K562 (cell line): ENCODE measurements around the gene ACTR5. TPM values are rescaled to one million over a fixed set of nuclear protein-coding genes. Genes with fewer than 3 reads are reported as not detected.

Experiments
- ATAC-seq: fragments of 200-7000 bp; cut with Tn5 transposase; 3 replicates; pipeline ENCODE4 v1.9.1; 2020; ENCODE audit warnings: moderate library complexity
- BruUV-seq: library from RNA; stranded (reverse); fragments of 400-500 nt; replicated peaks from 2 replicates; lab custom pipeline; 2021; lab: Mats Ljungman, UMichigan
- CTCF ChIA-PET: fragments of 300-600 bp; formaldehyde crosslinking; extraction: SDS; loops from one replicate; lab custom pipeline; 2021; ENCODE audit warnings: low intra/inter-chr PET ratio; lab: Yijun Ruan, JAX
- POLR2A ChIA-PET: fragments of 300-600, 350-650 bp; sonication (Branson Sonifier 250); formaldehyde crosslinking; extraction: SDS; loops from one replicate; lab custom pipeline; 2021; ENCODE audit warnings: antibody characterized with exemption, inconsistent platforms; lab: Yijun Ruan, JAX
- DNase-seq, 4 experiments: peaks; one replicate each; pipeline versions ENCODE4 v3.0.0 to v3.0.0-alpha.2; 2011 to 2018; ENCODE audit warnings: low spot score in 3 of 4, mixed read lengths in 3 of 4; ENCODE audit errors: extremely low read depth in 1 of 4
- FAIRE-seq: peaks from 2 replicates; lab custom pipeline; 2011; peaks lifted over from hg19 to GRCh38; lab: Jason Lieb, UNC
- H2AFZ ChIP-seq: 2 replicates; pipeline ENCODE4 v1.6.0; 2011; ENCODE audit warnings: low read depth, low read length, control low read depth, inconsistent platforms
- H3K27ac ChIP-seq: fragments of 200-600 bp; 3 replicates; pipeline ENCODE4 v1.8.0; 2011; ENCODE audit warnings: low read depth, mild to moderate bottlenecking, control low read depth, inconsistent platforms, low read length, moderate library complexity, mixed read lengths; ENCODE audit errors: extremely low read depth
- H3K27me3 ChIP-seq, 2 experiments: fragments of 300-600 bp in 1 of 2; 2 replicates in 1 of 2; 3 replicates in 1 of 2; pipeline versions ENCODE4 v1.6.0 to v1.8.0; 2011; ENCODE audit warnings: inconsistent platforms in 2 of 2, low read length in 2 of 2, mild to moderate bottlenecking in 1 of 2, mixed read lengths in 1 of 2, moderate library complexity in 1 of 2; ENCODE audit not compliant: control insufficient read depth in 2 of 2, insufficient read depth in 2 of 2
- H3K36me3 ChIP-seq: fragments of 300-600 bp; 3 replicates; pipeline ENCODE4 v1.8.0; 2011; ENCODE audit warnings: mild to moderate bottlenecking, low read length, inconsistent platforms; ENCODE audit not compliant: control insufficient read depth, insufficient read depth
- H3K4me1 ChIP-seq, 2 experiments: fragments of 200-600 bp in 1 of 2; replicated peaks in 1 of 2; 2 replicates in 1 of 2; 3 replicates in 1 of 2; pipeline versions ENCODE4 v1.5.1 to v1.8.0; 2011; ENCODE audit warnings: inconsistent platforms in 2 of 2, low read length in 2 of 2, mild to moderate bottlenecking in 1 of 2, mixed read lengths in 1 of 2, moderate library complexity in 1 of 2; ENCODE audit not compliant: control insufficient read depth in 2 of 2, insufficient read depth in 2 of 2
- H3K4me2 ChIP-seq: 2 replicates; pipeline ENCODE4 v1.6.1; 2011; ENCODE audit warnings: low read length, control low read depth, inconsistent platforms, mixed read lengths; ENCODE audit not compliant: insufficient read depth
- H3K4me3 ChIP-seq: fragments of 200-600 bp; sonication (generic), shearing (Covaris generic); 2 replicates; pipeline ENCODE4 v1.5.1; 2016; ENCODE audit warnings: control low read depth, inconsistent platforms
- H3K79me2 ChIP-seq: fragments of 200-600 bp; 3 replicates; pipeline ENCODE4 v1.8.0; 2011; ENCODE audit warnings: low read length, inconsistent platforms; ENCODE audit not compliant: control insufficient read depth, insufficient read depth
- H3K9ac ChIP-seq, 2 experiments: 2 replicates each; pipeline versions ENCODE4 v1.6.0 to v1.6.1; 2011; ENCODE audit warnings: low read depth in 2 of 2, low read length in 2 of 2, control low read depth in 1 of 2, inconsistent platforms in 1 of 2, mild to moderate bottlenecking in 1 of 2, mixed read lengths in 1 of 2; ENCODE audit not compliant: insufficient read depth in 1 of 2
- H3K9me1 ChIP-seq: one replicate; pipeline ENCODE4 v1.6.0; 2011; ENCODE audit warnings: inconsistent platforms, mild to moderate bottlenecking, low read length, moderate library complexity; ENCODE audit not compliant: control insufficient read depth, insufficient read depth
- H3K9me3 ChIP-seq: replicated peaks from 2 replicates; pipeline ENCODE4 v1.5.1; 2011; ENCODE audit warnings: low read depth, low read length, inconsistent platforms; ENCODE audit not compliant: control insufficient read depth, insufficient read depth
- H4K20me1 ChIP-seq: replicated peaks from 2 replicates; pipeline ENCODE4 v1.6.1; 2011; ENCODE audit warnings: low read length, inconsistent platforms, mixed read lengths; ENCODE audit not compliant: control insufficient read depth, insufficient read depth
- AFF4 ChIP-seq: sonication (generic); formaldehyde crosslinking; IDR thresholded peaks from 2 replicates; pipeline ENCODE4 v1.8.0; 2023; ENCODE audit warnings: mild to moderate bottlenecking, missing genetic modification reagents
- EP300 ChIP-seq: IDR thresholded peaks from 2 replicates; pipeline ENCODE4 v1.6.1; 2012; ENCODE audit warnings: low read length, improper control_type of control experiment
- GABPB1 ChIP-seq: sonication (generic); formaldehyde crosslinking; IDR thresholded peaks from 2 replicates; pipeline ENCODE4 v1.8.0; 2022; ENCODE audit warnings: mild to moderate bottlenecking, missing genetic modification reagents
- IRF9 ChIP-seq: fragments of 450-650 bp; IDR thresholded peaks from 2 replicates; pipeline ENCODE4 v1.6.1; 2016; ENCODE audit warnings: missing biosample characterization, missing genetic modification characterization
- KDM2B ChIP-seq: fragments of 250-450 bp; sonication (Bioruptor Pico); IDR thresholded peaks from 2 replicates; pipeline ENCODE4 v1.8.0; 2021; ENCODE audit warnings: mild to moderate bottlenecking, moderate library complexity
- KHSRP ChIP-seq: fragments of 450-650 bp; IDR thresholded peaks from 2 replicates; pipeline ENCODE4 v1.6.1; 2017
- WGBS: fragments of 100-300 bp; shearing (Covaris generic); methylation state at CpG from one replicate; pipeline ENCODE4 v1.1.6; 2016; ENCODE audit warnings: low coverage, mixed read lengths; ENCODE audit not compliant: insufficient coverage; ENCODE audit errors: missing lambda C conversion rate; 5-methylcytosine and 5-hydroxymethylcytosine counted together
- in situ Hi-C: fragments of 300-500 bp; cut with MboI; formaldehyde crosslinking; loops from 4 replicates; pipeline ENCODE4 v1.15.0; 2018; ENCODE audit warnings: inconsistent platforms, mixed read lengths
- intact Hi-C: fragments of 100-400 bp; cut with micrococcal nuclease; formaldehyde crosslinking; loops from 2 replicates; pipeline ENCODE4 v1.14.2; 2022
- polyA plus RNA-seq, 8 experiments: library from polyadenylated mRNA; depleted of rRNA in 4 of 8; stranded (reverse) in 5 of 8; unstranded in 3 of 8; fragments of >200 nt; fragmentation: Nextera tagmentation in 2 of 8; fragmentation: Illumina TruSeq in 1 of 8; extraction: Ambion mirVana in 2 of 8; extraction: Trizol in 1 of 8; gene quantifications; 2 replicates each; pipeline versions ENCODE4 v1.2.1 to v1.2.3, GENCODE V29; 2011 to 2014; ENCODE audit warnings: inconsistent platforms in 1 of 8, missing spikeins in 1 of 8
- total RNA-seq, 7 experiments: library from RNA; depleted of rRNA in 6 of 7; stranded (reverse); fragments of >200 nt in 6 of 7; fragmentation: Illumina TruSeq in 2 of 7; extraction: Trizol in 2 of 7; gene quantifications; 2 replicates each; pipeline versions ENCODE4 v1.2.1 to v1.2.3, GENCODE V29; 2011 to 2021; ENCODE audit warnings: low replicate concordance in 1 of 7
- TF ChIP-seq, protein P1 (sequence below): fragments of 450-650 bp; IDR thresholded peaks from one replicate; pipeline ENCODE4 v1.6.1; 2018; ENCODE audit warnings: mild to moderate bottlenecking, moderate library complexity; ENCODE audit not compliant: partially characterized antibody
- TF ChIP-seq, protein P2 (sequence below): fragments of 250-450 bp; sonication (Bioruptor Pico); IDR thresholded peaks from 2 replicates; pipeline ENCODE4 v1.4.0; 2020
- TF ChIP-seq, protein P3 (sequence below): fragments of 450-650 bp; IDR thresholded peaks from 2 replicates; pipeline ENCODE4 v1.6.1; 2016; ENCODE audit warnings: borderline replicate concordance

The ACTR5 gene
- total and polyA plus RNA-seq, 9 of the 15 experiments (the other 6 are each of a cell fraction or from before 2014, with no cell fraction given): 0.93 to 18.8 (median 12.9) TPM

GRCh38 chr20:38766071-38766470, 17.8 kb downstream of the ACTR5 start:
- ATAC-seq (no peak), FAIRE-seq (peak; percentile 11), DNase-seq (no peak)
- 64% methylated on average over 4 of the region's 4 CpGs for WGBS
- no peak overlapping the region for H3K27ac ChIP-seq
- no peaks in the 10 kb centered on the region for H3K4me1 ChIP-seq
- 0 out of 2 replicates have a peak, but pooled peaks cover 2% of the 10 kb centered on the region for H4K20me1 ChIP-seq
- H3K9me1 ChIP-seq: peaks cover 4% of the 10 kb centered on the region
- no peak overlapping the region for H3K4me3 ChIP-seq
- H3K27me3 ChIP-seq: no peaks in the 10 kb centered on the region
- TF ChIP-seq, protein P1, sequence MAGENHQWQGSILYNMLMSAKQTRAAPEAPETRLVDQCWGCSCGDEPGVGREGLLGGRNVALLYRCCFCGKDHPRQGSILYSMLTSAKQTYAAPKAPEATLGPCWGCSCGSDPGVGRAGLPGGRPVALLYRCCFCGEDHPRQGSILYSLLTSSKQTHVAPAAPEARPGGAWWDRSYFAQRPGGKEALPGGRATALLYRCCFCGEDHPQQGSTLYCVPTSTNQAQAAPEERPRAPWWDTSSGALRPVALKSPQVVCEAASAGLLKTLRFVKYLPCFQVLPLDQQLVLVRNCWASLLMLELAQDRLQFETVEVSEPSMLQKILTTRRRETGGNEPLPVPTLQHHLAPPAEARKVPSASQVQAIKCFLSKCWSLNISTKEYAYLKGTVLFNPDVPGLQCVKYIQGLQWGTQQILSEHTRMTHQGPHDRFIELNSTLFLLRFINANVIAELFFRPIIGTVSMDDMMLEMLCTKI: no peak
- TF ChIP-seq EP300 (no peak), KDM2B (CRISPR knock-in tag) (no peak), IRF9 (tag) (no peak), AFF4 (CRISPR knock-in tag) (no peak), GABPB1 (CRISPR knock-in tag) (no peak), KHSRP (no peak)
- TF ChIP-seq, protein P2, sequence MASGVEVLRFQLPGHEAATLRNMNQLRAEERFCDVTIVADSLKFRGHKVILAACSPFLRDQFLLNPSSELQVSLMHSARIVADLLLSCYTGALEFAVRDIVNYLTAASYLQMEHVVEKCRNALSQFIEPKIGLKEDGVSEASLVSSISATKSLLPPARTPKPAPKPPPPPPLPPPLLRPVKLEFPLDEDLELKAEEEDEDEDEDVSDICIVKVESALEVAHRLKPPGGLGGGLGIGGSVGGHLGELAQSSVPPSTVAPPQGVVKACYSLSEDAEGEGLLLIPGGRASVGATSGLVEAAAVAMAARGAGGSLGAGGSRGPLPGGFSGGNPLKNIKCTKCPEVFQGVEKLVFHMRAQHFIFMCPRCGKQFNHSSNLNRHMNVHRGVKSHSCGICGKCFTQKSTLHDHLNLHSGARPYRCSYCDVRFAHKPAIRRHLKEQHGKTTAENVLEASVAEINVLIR (CRISPR knock-in tag): no peak
- TF ChIP-seq, protein P3, sequence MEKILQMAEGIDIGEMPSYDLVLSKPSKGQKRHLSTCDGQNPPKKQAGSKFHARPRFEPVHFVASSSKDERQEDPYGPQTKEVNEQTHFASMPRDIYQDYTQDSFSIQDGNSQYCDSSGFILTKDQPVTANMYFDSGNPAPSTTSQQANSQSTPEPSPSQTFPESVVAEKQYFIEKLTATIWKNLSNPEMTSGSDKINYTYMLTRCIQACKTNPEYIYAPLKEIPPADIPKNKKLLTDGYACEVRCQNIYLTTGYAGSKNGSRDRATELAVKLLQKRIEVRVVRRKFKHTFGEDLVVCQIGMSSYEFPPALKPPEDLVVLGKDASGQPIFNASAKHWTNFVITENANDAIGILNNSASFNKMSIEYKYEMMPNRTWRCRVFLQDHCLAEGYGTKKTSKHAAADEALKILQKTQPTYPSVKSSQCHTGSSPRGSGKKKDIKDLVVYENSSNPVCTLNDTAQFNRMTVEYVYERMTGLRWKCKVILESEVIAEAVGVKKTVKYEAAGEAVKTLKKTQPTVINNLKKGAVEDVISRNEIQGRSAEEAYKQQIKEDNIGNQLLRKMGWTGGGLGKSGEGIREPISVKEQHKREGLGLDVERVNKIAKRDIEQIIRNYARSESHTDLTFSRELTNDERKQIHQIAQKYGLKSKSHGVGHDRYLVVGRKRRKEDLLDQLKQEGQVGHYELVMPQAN: no peak
- no peak overlapping the region for H3K4me2 ChIP-seq
- H3K9ac ChIP-seq: no peak overlapping the region
- intact Hi-C loops (no loop called here), in situ Hi-C loops (no loop called here)
- H3K36me3 ChIP-seq: peaks cover 75% of the 10 kb centered on the region
- ChIA-PET POLR2A (interaction anchor here (1.2 kb wide), 1 partner anchor 13 kb away, joined by 3 read pairs; no protein-coding TSS in a partner anchor), CTCF (no interaction called here)
- no peaks in the 10 kb centered on the region for H3K9me3 ChIP-seq
- H2AFZ ChIP-seq: no peak overlapping the region
- BruUV-seq: no TSS peak
- no peaks in the 10 kb centered on the region for H3K79me2 ChIP-seq
